Liver (tissue), 3 donors: ENCODE results near the gene TAB3.

Experiments used
- CTCF ChIP-seq: fragments of 150-350 bp; IDR thresholded peaks from 2 replicates; pipeline ENCODE4 v1.5.1; 2017; ENCODE audit warnings: improper control_type of control experiment, low read depth, low read length; ENCODE audit not compliant: missing input control
- JUND ChIP-seq, 2 donors: IDR thresholded peaks; 2 replicates each; pipeline ENCODE4 v1.6.1; 2016; ENCODE audit warnings: antibody characterized with exemption in 2 of 2
- RAD21 ChIP-seq, 2 donors: IDR thresholded peaks; 2 replicates each; pipeline ENCODE4 v1.6.1; 2016; ENCODE audit warnings: antibody characterized with exemption in 2 of 2, mild to moderate bottlenecking in 2 of 2
- REST ChIP-seq: IDR thresholded peaks from 2 replicates; pipeline ENCODE4 v1.6.1; 2016; ENCODE audit warnings: antibody characterized with exemption, mild to moderate bottlenecking
- SP1 ChIP-seq: IDR thresholded peaks from 2 replicates; pipeline ENCODE4 v1.6.1; 2018; ENCODE audit warnings: antibody characterized with exemption, mild to moderate bottlenecking
- TF ChIP-seq, protein P1 (sequence below): IDR thresholded peaks from 2 replicates; pipeline ENCODE4 v1.6.1; 2016; ENCODE audit warnings: antibody characterized with exemption
- donor health status: healthy.
- donor health status: healthy.

- TF ChIP-seq SP1 = no peak
- no peak for TF ChIP-seq CTCF
- TF ChIP-seq, protein P1, sequence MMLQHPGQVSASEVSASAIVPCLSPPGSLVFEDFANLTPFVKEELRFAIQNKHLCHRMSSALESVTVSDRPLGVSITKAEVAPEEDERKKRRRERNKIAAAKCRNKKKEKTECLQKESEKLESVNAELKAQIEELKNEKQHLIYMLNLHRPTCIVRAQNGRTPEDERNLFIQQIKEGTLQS = no peak
- TF ChIP-seq JUND (IDR thresholded peaks at IDR 0.05) = no peak
- TF ChIP-seq REST = no peak
- TF ChIP-seq RAD21 (IDR thresholded peaks at IDR 0.05) = no peak
Measured at GRCh38 chrX:30910124-30910860, 21.2 kb upstream of the TAB3 start.
